OCI-LY7 (cell line): ENCODE measurements around the gene RIC1. TPM values are rescaled to one million over a fixed set of nuclear protein-coding genes. Genes with fewer than 3 reads are reported as not detected.

Source experiments
- BruUV-seq: library from RNA; stranded (reverse); fragments of 400-500 nt; replicated peaks from 2 replicates; lab custom pipeline; 2021; lab: Mats Ljungman, UMichigan
- CTCF ChIA-PET: fragments of 300-600 bp; sonication (Branson Sonifier 250); formaldehyde crosslinking; loops from one replicate; lab custom pipeline; 2022; ENCODE audit warnings: antibody characterized with exemption; ENCODE audit not compliant: unreplicated experiment; lab: Charles Lee
- POLR2A ChIA-PET: fragments of 300-600 bp; sonication (Branson Sonifier 250); formaldehyde crosslinking; loops from one replicate; lab custom pipeline; 2022; ENCODE audit warnings: antibody characterized with exemption; lab: Charles Lee
- DNase-seq: peaks from one replicate; pipeline ENCODE4 v3.0.0-alpha.2; 2015; ENCODE audit warnings: low spot score
- H2AFZ ChIP-seq: fragments of 200-600 bp; sonication (generic), shearing (Covaris generic); 2 replicates; pipeline ENCODE4 v1.6.1; 2014; ENCODE audit warnings: mild to moderate bottlenecking, antibody characterized with exemption, low read length, moderate library complexity
- H3K27ac ChIP-seq: fragments of 200-600 bp; sonication (generic); 2 replicates; pipeline ENCODE4 v1.5.1; 2014; ENCODE audit warnings: mixed run types, low read depth, mild to moderate bottlenecking, moderate library complexity, low read length, inconsistent platforms; ENCODE audit not compliant: poor library complexity, severe bottlenecking
- H3K36me3 ChIP-seq: fragments of 200-600 bp; sonication (generic); 2 replicates; pipeline ENCODE4 v1.6.1; 2014; ENCODE audit warnings: mild to moderate bottlenecking, antibody characterized with exemption, low read length, moderate library complexity, mixed read lengths; ENCODE audit not compliant: insufficient read depth
- H3K4me1 ChIP-seq: fragments of 200-600 bp; sonication (generic); 2 replicates; pipeline ENCODE4 v1.5.1; 2014; ENCODE audit warnings: mild to moderate bottlenecking, low read length; ENCODE audit not compliant: insufficient read depth, poor library complexity, severe bottlenecking
- H3K4me2 ChIP-seq: fragments of 200-600 bp; sonication (generic); 2 replicates; pipeline ENCODE4 v1.6.1; 2014; ENCODE audit warnings: mild to moderate bottlenecking, low read length
- H3K4me3 ChIP-seq: fragments of 200-600 bp; sonication (generic); 2 replicates; pipeline ENCODE4 v1.5.1; 2014; ENCODE audit warnings: mild to moderate bottlenecking, low read depth, low read length; ENCODE audit not compliant: poor library complexity, severe bottlenecking
- H3K79me2 ChIP-seq: fragments of 200-600 bp; sonication (generic); 2 replicates; pipeline ENCODE4 v1.6.1; 2016; ENCODE audit warnings: low read depth, mild to moderate bottlenecking, low read length, moderate library complexity, mixed read lengths; ENCODE audit not compliant: insufficient read depth
- H3K9me2 ChIP-seq: fragments of 200-600 bp; sonication (generic); 2 replicates; pipeline ENCODE4 v1.6.1; 2016; ENCODE audit warnings: mild to moderate bottlenecking, low read length, mixed read lengths; ENCODE audit not compliant: insufficient read depth
- H3K9me3 ChIP-seq: fragments of 200-600 bp; sonication (generic); 2 replicates; pipeline ENCODE4 v1.6.1; 2014; ENCODE audit warnings: mild to moderate bottlenecking, mixed run types, low read length, mixed read lengths
- H4K20me1 ChIP-seq: fragments of 200-600 bp; sonication (generic); 2 replicates; pipeline ENCODE4 v1.6.1; 2014; ENCODE audit warnings: mild to moderate bottlenecking, antibody characterized with exemption, low read length, moderate library complexity, mixed read lengths; ENCODE audit not compliant: insufficient read depth
- CTCF ChIP-seq: fragments of 200-600 bp; sonication (generic); conservative IDR thresholded peaks from 2 replicates; pipeline ENCODE4 v1.5.1; 2014; ENCODE audit warnings: mild to moderate bottlenecking, antibody characterized with exemption, low read length, moderate library complexity, mixed read lengths
- EZH2phosphoT487 ChIP-seq: fragments of 200-600 bp; sonication (generic); IDR thresholded peaks from 2 replicates; pipeline ENCODE4 v1.6.1; 2018; ENCODE audit warnings: low read depth, borderline replicate concordance, mild to moderate bottlenecking, mixed run types, antibody characterized with exemption, low read length, moderate library complexity, mixed read lengths
- intact Hi-C: fragments of 100-400 bp; cut with micrococcal nuclease; formaldehyde crosslinking; loops from one replicate; pipeline ENCODE4 v1.10.0; 2022; ENCODE audit not compliant: unreplicated experiment
- total RNA-seq, 2 experiments: library from RNA; depleted of rRNA in 1 of 2; stranded (reverse); fragments of >200 nt in 1 of 2; shearing (Covaris generic) in 1 of 2; gene quantifications; 2 replicates each; pipeline ENCODE4 v1.2.3, GENCODE V29; 2014 to 2022

Gene RIC1
- total RNA-seq, 2 experiments from 2014 or later = 77.0 to 84.6 TPM

GRCh38 chr9:5767968-5768932 is 139.3 kb downstream of the RIC1 start:
- intact Hi-C loops = no loop called here
- no TSS peak for BruUV-seq
- TF ChIP-seq CTCF (no peak), EZH2phosphoT487 (no peak)
- peaks cover 99% of the 10 kb centered on the region for H3K36me3 ChIP-seq
- no peak overlapping the region for H3K4me2 ChIP-seq
- ChIA-PET POLR2A (interaction anchor here (0.6 kb wide), 2 partner anchors 26 to 1011 kb away, joined by 3 to 4 read pairs; no protein-coding TSS in a partner anchor), CTCF (no interaction called here)
- H3K79me2 ChIP-seq = peaks cover 4% of the 10 kb centered on the region; the same call in 1 of the 2 replicates
- H3K4me3 ChIP-seq = no peak overlapping the region
- no peaks in the 10 kb centered on the region for H4K20me1 ChIP-seq
- no peak overlapping the region for H2AFZ ChIP-seq
- 0 out of 2 replicates have a peak, but pooled peaks cover 3% of the 10 kb centered on the region for H3K9me2 ChIP-seq
- no peak overlapping the region for H3K27ac ChIP-seq
- peaks cover 20% of the 10 kb centered on the region for H3K4me1 ChIP-seq
- no peaks in the 10 kb centered on the region for H3K9me3 ChIP-seq
- DNase-seq = no peak

- H2AFZ ChIP-seq = no peak overlapping the region
- H3K4me1 ChIP-seq = no peaks in the 10 kb centered on the region
- H3K4me2 ChIP-seq = no peak overlapping the region
- CTCF ChIA-PET = no interaction called here
- H3K9me3 ChIP-seq = peaks cover 19% of the 10 kb centered on the region
- no peaks in the 10 kb centered on the region for H4K20me1 ChIP-seq
- BruUV-seq = no TSS peak
- DNase-seq = no peak
- no peak overlapping the region for H3K4me3 ChIP-seq
- 0 out of 2 replicates have a peak, but pooled peaks cover 3% of the 10 kb centered on the region for H3K9me2 ChIP-seq
- POLR2A ChIA-PET = interaction anchor here (0.6 to 2.2 kb wide), 5 partner anchors 10 to 840 kb away, joined by 3 to 15 read pairs (median 4); no protein-coding TSS in a partner anchor
- H3K79me2 ChIP-seq = no peaks in the 10 kb centered on the region; the same call in 1 of the 2 replicates
- peaks cover 100% of the 10 kb centered on the region for H3K36me3 ChIP-seq
- peak; percentile 68 for TF ChIP-seq CTCF
- TF ChIP-seq EZH2phosphoT487 = no peak
- H3K27ac ChIP-seq = no peak overlapping the region
- intact Hi-C loops = loop anchor here (10.0 kb wide), 1 partner anchor 319 kb away; the partner anchor contains the start of gene CD274
Observed at GRCh38 chr9:5773324-5773999, 144.6 kb downstream of the RIC1 start.
